KG1 (cell line): ENCODE data around the gene SLC12A8.
"Not testable (repeated sequence)": the region's sequence is repeated elsewhere in the genome, so short reads cannot be mapped to it uniquely, and the experiment has no call there.

ENCODE experiments used
- DNase-seq: peaks from one replicate; lab custom pipeline; 2025; lab: John Stamatoyannopoulos, UW

SLC12A8 gene

GRCh38 chr3:125110016-125110875 is 102.3 kb downstream of the SLC12A8 start:
- no peak for DNase-seq

- no peak for DNase-seq
These were observed 103.0 kb downstream of the SLC12A8 start for GRCh38 chr3:125109536-125109925.

- no peak for DNase-seq
These were observed 103.6 kb downstream of the SLC12A8 start for GRCh38 chr3:125108833-125109535.

- no peak for DNase-seq
These were observed 104.5 kb downstream of the SLC12A8 start for GRCh38 chr3:125107861-125108567.

GRCh38 chr3:125107363-125107762 is 105.2 kb downstream of the SLC12A8 start:
- no peak for DNase-seq

GRCh38 chr3:125105116-125105515 is 107.4 kb downstream of the SLC12A8 start:
- no peak for DNase-seq

GRCh38 chr3:125104639-125105038 is 107.9 kb downstream of the SLC12A8 start:
- DNase-seq: no peak

GRCh38 chr3:125103406-125103805 is 109.1 kb downstream of the SLC12A8 start:
- DNase-seq: no peak

- DNase-seq: no peak
These were observed 110.1 kb downstream of the SLC12A8 start for GRCh38 chr3:125102470-125102869.

GRCh38 chr3:125098611-125099291 is 113.8 kb downstream of the SLC12A8 start:
- no peak for DNase-seq

GRCh38 chr3:125090649-125091048 is 121.9 kb downstream of the SLC12A8 start:
- DNase-seq: no peak

GRCh38 chr3:125087768-125088391 is 124.7 kb downstream of the SLC12A8 start:
- DNase-seq: no peak

- no peak for DNase-seq
These were observed 127.4 kb downstream of the SLC12A8 start for GRCh38 chr3:125085166-125085565.

- DNase-seq: no peak
These were observed 128.8 kb downstream of the SLC12A8 start for GRCh38 chr3:125083776-125084175.

- DNase-seq: not testable (repeated sequence)
These were observed 130.2 kb downstream of the SLC12A8 start for GRCh38 chr3:125082339-125082738.

- DNase-seq: no peak
These were observed 132.5 kb downstream of the SLC12A8 start for GRCh38 chr3:125080077-125080476.

GRCh38 chr3:125079675-125080045 is 132.9 kb downstream of the SLC12A8 start:
- DNase-seq: no peak

GRCh38 chr3:125078951-125079674 is 133.4 kb downstream of the SLC12A8 start:
- DNase-seq: no peak

GRCh38 chr3:125077864-125078263 is 134.7 kb downstream of the SLC12A8 start:
- DNase-seq: no peak

GRCh38 chr3:125076464-125076863 is 136.1 kb downstream of the SLC12A8 start:
- no peak for DNase-seq

GRCh38 chr3:125075738-125076137 is 136.8 kb downstream of the SLC12A8 start:
- DNase-seq: no peak
